GM10266 (cell line): ENCODE results near the gene MYZAP.

Experiments used
- DNase-seq: peaks from one replicate; pipeline ENCODE4 v3.0.0; 2012; ENCODE audit errors: extremely low spot score
- CTCF ChIP-seq: IDR thresholded peaks from 2 replicates; pipeline ENCODE4 v1.5.1; 2012; ENCODE audit warnings: mild to moderate bottlenecking, low read depth; ENCODE audit not compliant: control insufficient read depth, insufficient read depth; ENCODE audit errors: missing control alignments

Gene MYZAP

DNA sequence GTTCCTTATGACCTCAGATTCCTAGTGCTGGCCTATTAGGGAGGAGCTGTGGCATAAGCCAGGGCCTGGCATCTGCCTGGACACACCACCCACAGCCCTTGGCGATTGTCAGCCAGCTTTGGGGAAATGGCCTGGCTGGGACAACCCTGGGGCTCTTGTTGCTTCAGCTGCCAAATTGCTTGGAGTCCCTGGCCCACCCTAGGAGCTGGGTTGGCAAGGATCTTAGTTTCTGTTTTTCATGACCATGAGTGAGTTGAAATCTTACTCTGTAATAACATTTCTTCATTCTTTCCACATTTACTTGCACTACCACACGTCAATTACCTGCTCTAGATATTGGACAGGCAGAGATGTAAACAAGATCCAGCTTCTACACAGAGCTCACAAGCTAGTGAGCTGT, 1.9 kb upstream of the MYZAP start:
- TF ChIP-seq CTCF: no peak
- no peak for DNase-seq

- no peak for TF ChIP-seq CTCF
- DNase-seq: no peak
Observed at GRCh38 chr15:57591237-57591821, 375 bp upstream of the MYZAP start.

GRCh38 chr15:57592426-57592825, 722 bp downstream of the MYZAP start:
- DNase-seq: no peak
- TF ChIP-seq CTCF: no peak

GRCh38 chr15:57592836-57593420, 1.2 kb downstream of the MYZAP start:
- DNase-seq: no peak
- TF ChIP-seq CTCF: no peak

- TF ChIP-seq CTCF: no peak
- no peak for DNase-seq
Observed at GRCh38 chr15:57594479-57594878, 2.8 kb downstream of the MYZAP start.

DNA sequence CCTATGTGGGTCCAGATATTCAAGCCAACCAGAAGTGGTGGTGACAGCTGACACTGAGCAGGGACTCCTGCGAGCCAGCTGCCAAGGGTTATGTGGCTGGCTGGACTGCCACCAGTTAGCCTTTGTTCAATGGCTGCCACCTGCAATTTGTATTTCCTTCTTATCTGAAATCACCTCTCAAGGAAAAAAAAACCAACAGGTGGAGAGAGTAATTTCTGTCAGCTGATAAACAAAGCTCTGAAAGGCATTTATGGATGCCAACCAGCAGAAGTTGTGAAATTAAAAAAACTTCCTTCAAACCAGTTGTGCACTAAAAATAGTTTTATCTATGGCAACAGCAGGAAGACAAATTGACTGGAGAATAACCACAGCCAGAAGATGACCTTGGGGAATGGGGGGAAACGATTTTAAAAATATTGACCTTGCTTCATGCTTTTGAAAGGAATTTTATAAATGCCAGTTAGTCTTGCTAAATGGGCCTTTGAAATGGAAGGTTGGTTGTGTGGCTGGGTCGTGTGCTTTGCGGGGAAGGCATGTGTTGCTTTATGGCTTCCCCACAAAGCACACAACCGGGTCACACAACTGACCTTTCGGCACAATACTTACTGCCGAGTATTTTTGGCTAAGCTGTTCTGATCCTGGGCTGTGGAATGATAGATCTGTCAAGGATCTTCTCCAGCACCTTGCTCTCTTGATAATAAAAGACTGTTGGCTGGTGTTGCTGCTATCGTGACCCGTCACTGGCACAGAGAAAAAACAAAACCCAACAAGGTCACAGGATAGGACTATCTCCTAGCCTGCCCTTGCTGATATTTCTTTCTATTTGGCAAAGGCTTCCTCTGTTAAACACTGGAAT, 3.5 kb downstream of the MYZAP start:
- no peak for TF ChIP-seq CTCF
- no peak for DNase-seq
